Neural progenitor cell (in vitro differentiated cells): ENCODE results near the gene AMIGO1.

Source experiments
- CTCF ChIP-seq: fragments of 200-600 bp; sonication (generic); IDR thresholded peaks from 2 replicates; pipeline ENCODE4 v1.5.1; 2017; ENCODE audit warnings: antibody characterized with exemption, mild to moderate bottlenecking
- EZH2 ChIP-seq: fragments of 200-600 bp; sonication (generic); IDR thresholded peaks from 2 replicates; pipeline ENCODE4 v1.6.1; 2017; ENCODE audit warnings: antibody characterized with exemption, mild to moderate bottlenecking, moderate library complexity
- EZH2phosphoT487 ChIP-seq: fragments of 200-600 bp; sonication (generic); IDR thresholded peaks from 2 replicates; pipeline ENCODE4 v1.6.1; 2017; ENCODE audit warnings: antibody characterized with exemption

DNA sequence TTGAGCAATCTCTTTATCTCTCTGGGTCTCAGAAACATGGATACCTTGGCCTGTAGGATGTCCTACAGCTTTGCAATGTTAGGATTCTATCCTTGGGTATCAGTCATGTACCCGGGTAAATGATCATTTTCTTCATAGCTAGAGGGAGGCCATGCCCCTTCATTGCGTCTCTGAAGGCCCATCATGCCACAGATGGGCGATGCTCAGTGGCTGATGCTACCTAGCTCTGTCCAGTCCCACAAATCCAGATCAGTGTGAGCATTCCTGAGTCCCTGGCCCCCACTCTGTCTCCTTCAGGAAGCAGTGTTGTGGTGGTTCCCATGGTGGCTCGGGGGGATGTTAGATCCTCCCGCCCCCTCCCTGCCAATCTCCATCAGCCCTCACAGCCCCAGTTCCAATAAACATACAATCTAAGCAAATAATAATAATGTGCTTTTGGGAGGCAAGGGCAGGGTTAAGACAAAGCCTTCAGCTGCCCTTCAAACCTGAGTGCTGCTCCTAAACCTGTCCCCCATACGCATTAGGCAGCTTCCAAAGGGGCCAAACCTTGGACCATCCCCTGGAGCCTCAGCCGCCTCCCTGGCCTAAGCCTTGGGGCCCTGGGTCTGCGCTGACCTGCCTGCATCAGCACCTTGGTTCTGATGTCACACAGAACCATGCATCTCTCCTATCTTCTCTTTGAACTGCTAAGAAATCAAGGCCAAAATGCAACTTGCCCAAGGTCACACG, 29.5 kb upstream of the AMIGO1 start:
- TF ChIP-seq CTCF (no peak), EZH2phosphoT487 (no peak), EZH2 (no peak)
